GM06990 (cell line): Measurements from ENCODE around the gene FAM83C.

ENCODE experiments used
- DNase-seq: peaks from one replicate; pipeline ENCODE4 v3.0.0-alpha.2; 2011; ENCODE audit not compliant: insufficient read length; ENCODE audit errors: extremely low read depth
- H3K27me3 ChIP-seq: replicated peaks from 2 replicates; pipeline ENCODE4 v1.6.0; 2011; ENCODE audit warnings: low read length; ENCODE audit not compliant: control insufficient read depth, insufficient read depth
- H3K36me3 ChIP-seq: 2 replicates; pipeline ENCODE4 v1.5.1; 2011; ENCODE audit warnings: low read length; ENCODE audit not compliant: control insufficient read depth, insufficient read depth
- H3K4me3 ChIP-seq: replicated peaks from 2 replicates; pipeline ENCODE4 v1.5.1; 2011; ENCODE audit warnings: low read depth, mild to moderate bottlenecking, control low read depth, low read length
- CTCF ChIP-seq: IDR thresholded peaks from 2 replicates; pipeline ENCODE4 v1.5.1; 2011; ENCODE audit warnings: low read length, control low read depth, mild to moderate bottlenecking, inconsistent platforms; ENCODE audit not compliant: insufficient read depth, poor library complexity, severe bottlenecking

Gene FAM83C

GRCh38 chr20:35303382-35303734 lies 11.1 kb upstream of the FAM83C start:
- H3K27me3 ChIP-seq, result no peaks in the 10 kb centered on the region
- no peak overlapping the region for H3K4me3 ChIP-seq
- H3K36me3 ChIP-seq, result peaks cover 15% of the 10 kb centered on the region
- no peak for DNase-seq
- no peak for TF ChIP-seq CTCF

- H3K27me3 ChIP-seq, result no peaks in the 10 kb centered on the region
- TF ChIP-seq CTCF, result no peak
- no peak overlapping the region for H3K4me3 ChIP-seq
- DNase-seq, result no peak
- H3K36me3 ChIP-seq, result peaks cover 13% of the 10 kb centered on the region
Measured at GRCh38 chr20:35302421-35303335, 10.5 kb upstream of the FAM83C start.

- H3K36me3 ChIP-seq, result peaks cover 13% of the 10 kb centered on the region
- H3K4me3 ChIP-seq, result no peak overlapping the region
- no peaks in the 10 kb centered on the region for H3K27me3 ChIP-seq
- TF ChIP-seq CTCF, result no peak
- no peak for DNase-seq
Measured at GRCh38 chr20:35301426-35301825, 9.2 kb upstream of the FAM83C start.

- Histone ChIP-seq H3K36me3 (peaks cover 9% of the 10 kb centered on the region), H3K27me3 (no peaks in the 10 kb centered on the region), H3K4me3 (no peak overlapping the region)
- no peak for DNase-seq
- TF ChIP-seq CTCF, result no peak
Measured at GRCh38 chr20:35300469-35301262, 8.4 kb upstream of the FAM83C start.

- H3K27me3 ChIP-seq, result no peaks in the 10 kb centered on the region
- no peak for DNase-seq
- no peak overlapping the region for H3K4me3 ChIP-seq
- TF ChIP-seq CTCF, result no peak
- H3K36me3 ChIP-seq, result peaks cover 7% of the 10 kb centered on the region
Measured at GRCh38 chr20:35299780-35300179, 7.6 kb upstream of the FAM83C start.
